HG03064 (cell line): ENCODE results near the gene PPP4R4.

ENCODE experiments used
- ATAC-seq: cut with Tn5 transposase; IDR thresholded peaks from one replicate; pipeline ENCODE4 v1.9.1; 2021; ENCODE audit warnings: low read depth; ENCODE audit not compliant: unreplicated experiment

The PPP4R4 gene, protein sequence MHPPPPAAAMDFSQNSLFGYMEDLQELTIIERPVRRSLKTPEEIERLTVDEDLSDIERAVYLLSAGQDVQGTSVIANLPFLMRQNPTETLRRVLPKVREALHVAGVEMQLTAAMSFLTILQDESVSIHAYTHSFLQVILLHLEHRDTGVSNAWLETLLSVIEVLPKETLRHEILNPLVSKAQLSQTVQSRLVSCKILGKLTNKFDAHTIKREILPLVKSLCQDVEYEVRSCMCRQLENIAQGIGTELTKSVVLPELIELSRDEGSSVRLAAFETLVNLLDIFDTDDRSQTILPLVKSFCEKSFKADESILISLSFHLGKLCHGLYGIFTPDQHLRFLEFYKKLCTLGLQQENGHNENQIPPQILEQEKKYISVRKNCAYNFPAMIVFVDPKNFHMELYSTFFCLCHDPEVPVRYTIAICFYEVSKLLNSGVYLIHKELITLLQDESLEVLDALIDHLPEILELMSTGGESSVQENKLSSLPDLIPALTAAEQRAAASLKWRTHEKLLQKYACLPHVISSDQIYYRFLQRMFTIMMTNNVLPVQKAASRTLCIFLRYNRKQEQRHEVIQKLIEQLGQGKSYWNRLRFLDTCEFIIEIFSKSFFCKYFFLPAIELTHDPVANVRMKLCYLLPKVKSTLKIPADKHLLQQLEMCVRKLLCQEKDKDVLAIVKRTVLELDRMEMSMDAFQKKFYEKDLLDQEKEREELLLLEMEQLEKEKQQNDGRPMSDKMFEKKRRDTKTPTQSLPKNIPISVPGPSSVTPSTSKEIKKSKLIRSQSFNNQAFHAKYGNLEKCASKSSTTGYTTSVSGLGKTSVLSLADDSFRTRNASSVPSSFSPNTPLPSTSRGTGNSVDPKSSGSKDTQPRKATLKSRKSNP

DNA sequence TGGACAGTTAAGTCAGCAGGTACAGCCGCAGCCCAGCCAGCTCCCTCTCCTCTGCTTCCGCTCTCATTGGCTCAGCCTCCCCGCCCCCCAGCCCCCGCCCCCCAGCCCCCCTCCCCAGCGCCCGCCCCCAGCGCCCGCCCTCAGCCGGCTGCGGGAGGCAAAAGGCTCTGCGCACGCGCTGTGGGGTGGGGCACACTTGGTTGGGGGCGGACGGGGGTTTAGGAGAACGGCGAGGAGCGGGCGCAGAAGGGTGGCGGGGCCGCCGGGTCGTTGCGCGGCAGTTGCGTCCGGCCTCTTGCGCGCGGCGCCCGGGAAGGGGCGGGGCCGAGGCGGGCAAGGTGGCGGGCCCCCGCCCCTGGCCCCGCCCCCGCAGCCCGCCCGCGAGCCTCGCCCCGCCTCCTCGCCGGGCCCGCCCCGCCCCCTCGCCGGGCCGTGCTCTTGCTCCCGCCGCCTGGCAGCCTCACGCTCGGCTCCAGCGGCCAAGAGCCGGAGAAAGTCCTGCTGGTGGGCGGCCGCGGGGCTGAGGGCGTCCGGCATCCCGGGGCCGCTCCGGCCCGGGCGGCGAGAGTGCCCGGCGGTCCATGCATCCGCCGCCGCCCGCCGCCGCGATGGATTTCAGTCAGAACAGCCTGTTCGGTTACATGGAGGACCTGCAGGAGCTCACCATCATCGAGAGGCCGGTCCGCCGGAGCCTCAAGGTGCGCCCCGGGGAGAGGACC lies at the start of gene PPP4R4:
TSS of gene PPP4R4 (plus strand) at position 438 of the 719 bp plus-strand sequence. CDS start at position 582, 144 bp downstream.
- peak; percentile 81 for ATAC-seq

DNA sequence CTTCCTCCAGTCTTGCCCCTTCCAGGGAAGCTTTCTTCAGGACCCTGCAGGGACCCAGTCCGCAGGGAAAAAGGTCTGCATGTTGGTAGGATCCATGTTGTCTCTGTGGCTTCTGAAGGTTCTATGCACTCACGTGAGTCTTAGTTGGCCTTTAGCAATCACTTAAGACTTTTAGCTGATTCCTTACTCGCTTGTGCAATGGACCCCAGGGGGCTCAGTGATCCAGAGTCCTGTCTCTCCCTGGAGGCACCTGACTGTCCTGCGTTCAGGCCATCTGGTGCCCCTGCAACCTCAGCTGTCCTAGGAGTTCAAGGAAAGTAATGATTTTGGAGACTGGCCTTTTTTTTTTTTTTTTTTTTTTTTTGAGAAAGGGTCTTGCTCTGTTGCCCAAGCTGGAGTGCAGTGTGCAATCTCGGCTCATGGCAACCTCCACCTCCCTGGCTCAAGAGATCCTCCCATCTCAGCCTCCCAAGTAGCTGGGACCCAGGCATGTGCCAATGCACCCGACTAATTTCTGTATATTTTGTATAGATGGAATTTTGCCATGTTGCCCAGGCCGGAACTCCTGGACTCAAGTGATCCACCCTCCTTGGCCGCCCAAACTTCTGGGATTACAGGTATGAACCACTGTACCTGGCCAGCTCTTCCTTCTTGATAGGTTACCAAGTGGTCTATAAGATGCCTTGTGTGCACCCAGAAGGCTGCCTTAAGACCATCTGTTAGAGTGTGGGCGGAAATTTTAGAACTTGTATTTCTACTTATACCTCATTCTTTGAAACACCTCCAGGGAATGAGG lies 49.3 kb upstream of the PPP4R4 start:
- no peak for ATAC-seq

DNA sequence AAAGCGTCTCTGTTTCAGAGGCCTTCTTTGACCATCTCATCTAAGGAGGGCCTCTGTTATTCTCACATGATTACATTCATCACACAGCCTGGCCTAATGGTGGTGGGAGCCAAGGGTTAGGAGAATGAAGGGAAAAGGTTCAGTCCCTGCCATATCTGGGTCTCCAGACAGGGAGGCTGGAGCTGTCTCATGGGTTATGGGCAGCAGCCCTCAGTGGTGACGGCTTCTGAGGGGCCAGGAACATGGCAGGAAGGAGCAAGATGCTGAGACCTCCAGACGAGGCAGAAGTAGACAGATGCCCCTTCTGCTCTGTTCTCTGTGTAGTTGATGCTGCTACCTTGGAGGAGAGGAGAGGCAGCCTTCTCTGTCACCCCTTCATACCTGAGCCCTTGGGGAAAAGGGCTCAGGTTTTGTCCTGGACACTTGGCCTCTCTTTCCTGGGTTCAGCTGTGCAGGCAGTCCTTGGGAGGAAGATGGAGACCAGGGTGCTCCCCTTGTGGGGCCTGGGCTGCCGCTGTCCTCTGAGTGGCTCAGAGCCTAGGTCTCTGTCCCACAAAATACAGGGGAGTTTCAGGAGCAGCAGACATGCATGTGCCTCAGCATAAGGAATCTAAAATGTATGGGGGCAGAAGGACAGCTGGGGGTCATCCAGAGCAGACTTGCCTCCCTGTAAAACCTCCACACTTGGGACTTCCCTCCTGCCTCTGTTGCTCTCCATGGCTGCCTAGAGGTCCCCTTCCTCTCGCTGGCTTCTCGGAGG lies 48.3 kb upstream of the PPP4R4 start:
- no peak for ATAC-seq

GRCh38 chr14:94126419-94126677 lies 47.8 kb upstream of the PPP4R4 start:
- no peak for ATAC-seq

DNA sequence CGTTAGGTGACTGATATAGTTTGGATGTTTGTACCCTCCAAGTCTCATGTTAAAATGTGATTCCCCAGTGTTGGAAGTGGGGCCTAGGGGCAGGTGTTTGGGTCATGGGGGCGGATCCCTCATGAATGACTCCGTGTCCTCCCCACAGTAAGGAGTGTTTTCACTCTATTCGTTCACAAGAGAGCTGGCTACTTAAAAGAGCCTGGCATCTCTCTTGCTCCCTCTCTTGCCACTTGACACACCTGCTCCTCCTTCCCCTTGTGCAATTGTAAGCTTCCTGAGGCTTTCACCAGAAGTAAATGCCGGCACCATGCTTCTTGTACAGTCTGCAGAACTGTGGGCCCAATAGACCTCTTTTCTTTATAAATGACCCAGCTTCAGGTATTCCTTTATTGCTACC lies 47.3 kb upstream of the PPP4R4 start:
- ATAC-seq: no peak

GRCh38 chr14:94127330-94127729 lies 46.8 kb upstream of the PPP4R4 start:
- no peak for ATAC-seq

DNA sequence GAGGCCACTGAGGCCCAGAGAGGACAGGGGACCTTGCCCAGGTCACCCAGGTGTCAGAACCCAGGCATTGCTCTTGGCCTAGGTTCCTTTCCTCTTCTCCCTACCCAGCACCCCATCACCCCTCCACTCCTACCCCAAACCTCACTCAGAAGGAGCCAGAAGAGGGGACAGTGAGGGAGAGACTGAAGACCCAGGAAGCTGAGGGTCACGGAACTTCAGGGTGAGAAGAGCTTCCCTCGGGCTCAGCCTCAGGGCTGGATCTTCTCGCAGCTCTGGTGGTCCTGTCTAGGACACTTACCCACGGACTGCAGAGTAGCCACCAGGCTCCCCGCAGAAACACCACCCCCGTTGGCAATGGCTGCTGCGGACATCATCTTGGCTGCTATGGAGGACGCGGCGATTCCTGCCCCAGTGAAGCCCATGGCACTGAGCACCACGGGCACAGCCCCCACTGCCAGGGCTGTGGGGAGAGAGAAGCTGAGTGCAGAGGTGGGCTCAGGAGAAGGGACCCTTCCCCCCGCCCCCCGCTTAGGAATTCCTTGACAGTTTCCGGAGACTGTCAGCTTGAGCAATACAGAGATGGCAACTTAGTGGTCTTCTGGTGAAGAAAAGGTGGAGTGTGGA lies 45.8 kb upstream of the PPP4R4 start:
- ATAC-seq: no peak

DNA sequence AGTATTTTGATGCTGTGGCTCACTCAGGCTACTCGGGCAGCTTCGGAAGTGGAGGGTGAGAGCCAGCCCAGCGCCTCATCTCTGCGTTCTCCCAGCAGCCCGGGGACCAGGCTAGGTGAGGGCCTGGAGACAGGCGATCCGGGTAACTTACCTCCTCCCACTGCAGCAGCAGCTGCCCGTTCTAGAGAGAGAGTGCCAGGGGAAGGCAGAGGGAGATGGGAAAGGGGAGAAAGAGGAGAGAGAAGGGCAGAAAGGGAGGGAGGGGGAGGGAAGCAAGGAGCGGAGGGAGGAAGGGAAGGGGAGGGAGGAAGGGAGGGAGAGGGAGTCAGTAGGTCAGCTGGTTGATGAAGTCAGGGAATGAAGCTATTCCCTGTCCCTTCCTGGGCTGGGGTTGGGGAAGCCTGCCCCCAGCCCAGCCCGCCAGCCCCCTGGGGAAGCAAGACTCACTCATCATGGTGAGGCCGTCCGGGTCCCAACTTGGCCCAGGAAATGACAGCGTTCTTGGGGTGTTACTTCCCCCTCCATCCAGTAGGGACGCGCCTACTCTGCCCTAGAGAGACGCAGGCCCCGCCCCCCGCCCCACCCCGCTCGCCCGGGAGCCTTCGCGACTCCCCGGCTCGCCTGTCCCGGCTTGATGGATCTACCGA lies 44.9 kb upstream of the PPP4R4 start, which contains the start of gene IFI27L2:
TSS of gene IFI27L2 (minus strand) at position 494 of the 647 bp plus-strand sequence. CDS start at position 454, 40 bp downstream.
- peak; percentile 92 for ATAC-seq

GRCh38 chr14:94129758-94130414 lies 44.2 kb upstream of the PPP4R4 start:
- no peak for ATAC-seq

DNA sequence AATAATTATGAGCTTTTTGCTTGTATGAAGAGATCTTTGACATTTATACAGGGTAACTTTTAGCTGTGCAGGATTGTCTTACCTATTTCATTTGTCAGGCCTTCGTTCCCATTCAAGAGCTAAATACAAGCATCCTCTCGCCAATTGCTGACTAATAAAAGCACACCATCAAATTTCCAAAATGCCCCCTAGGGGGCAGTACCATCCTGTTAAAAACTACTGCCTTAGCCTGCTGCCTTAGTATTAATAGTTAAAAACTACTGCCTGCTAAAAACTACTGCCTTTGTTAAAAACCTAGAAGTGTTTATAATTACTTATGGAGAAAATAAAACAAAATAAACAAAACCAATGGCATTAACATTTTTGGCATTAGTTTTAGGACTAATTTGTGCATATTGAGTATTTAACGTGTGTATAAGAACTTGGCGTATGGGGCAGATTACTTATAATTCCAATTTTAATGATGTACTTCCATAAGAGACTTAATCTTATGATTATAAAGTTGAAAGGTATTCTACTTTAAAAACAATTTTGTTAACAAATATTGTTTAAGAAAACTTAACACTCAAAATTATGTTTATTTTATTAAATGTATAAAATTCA lies 41.7 kb upstream of the PPP4R4 start:
- ATAC-seq: no peak

- no peak for ATAC-seq
Measured at GRCh38 chr14:94135476-94135875, 38.6 kb upstream of the PPP4R4 start.

- ATAC-seq: peak; percentile 63
Measured at GRCh38 chr14:94136575-94137331, 37.4 kb upstream of the PPP4R4 start.

DNA sequence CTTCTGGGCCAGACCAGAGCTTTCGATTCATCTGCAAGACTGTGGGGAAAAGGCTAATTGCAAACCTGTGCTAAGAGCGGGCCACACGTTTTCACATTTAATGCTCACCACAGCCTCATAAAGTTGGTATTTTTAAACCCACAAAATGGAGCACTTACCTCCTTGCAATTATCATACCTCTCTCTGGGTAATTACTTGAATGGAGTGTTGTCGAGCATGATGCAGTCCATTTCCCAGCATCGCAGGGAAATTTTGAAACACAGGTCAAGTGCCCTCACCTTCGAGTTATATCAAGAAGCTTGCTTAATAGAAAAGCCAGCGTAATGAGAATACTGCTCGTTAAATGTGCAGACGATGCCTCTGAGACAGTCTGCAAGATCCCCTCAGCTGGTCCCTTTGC lies 35.9 kb upstream of the PPP4R4 start:
- ATAC-seq: no peak

GRCh38 chr14:94139006-94139405 lies 35.1 kb upstream of the PPP4R4 start:
- ATAC-seq: no peak

GRCh38 chr14:94139421-94139820 lies 34.7 kb upstream of the PPP4R4 start:
- no peak for ATAC-seq

GRCh38 chr14:94142247-94142646 lies 31.9 kb upstream of the PPP4R4 start:
- no peak for ATAC-seq

DNA sequence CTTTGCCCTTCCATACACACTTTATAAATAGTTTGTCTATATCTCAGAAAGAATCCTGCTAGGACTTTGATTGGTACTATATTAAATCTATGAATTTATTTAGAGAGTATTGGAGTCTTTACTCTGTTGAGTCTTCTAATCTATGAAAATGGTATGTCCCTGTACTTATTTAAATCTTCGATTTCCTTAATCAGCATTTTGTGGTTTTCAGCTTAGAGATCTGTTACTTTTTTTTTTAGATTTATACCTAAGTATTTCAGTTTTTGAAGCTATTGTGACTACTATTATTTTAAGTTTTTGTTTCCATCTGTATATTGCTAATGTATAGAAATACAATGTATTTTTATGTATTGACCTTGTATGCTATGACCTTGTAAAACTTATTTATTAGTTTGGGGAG lies 31.3 kb upstream of the PPP4R4 start:
- ATAC-seq: no peak
